Esophagus (tissue), 2 donors: ENCODE measurements around the gene BAAT. TPM values are rescaled to one million over a fixed set of nuclear protein-coding genes. Genes with fewer than 3 reads are reported as not detected.
"Not testable (repeated sequence)": the region's sequence is repeated elsewhere in the genome, so short reads cannot be mapped to it uniquely, and the experiment has no call there.

Experiments used
- H3K27ac ChIP-seq, 2 donors: one replicate each; pipeline ENCODE4 v1.5.1; 2013; ENCODE audit warnings: low read depth in 2 of 2, mild to moderate bottlenecking in 2 of 2, inconsistent platforms in 1 of 2, low read length in 1 of 2, moderate library complexity in 1 of 2
- H3K27me3 ChIP-seq, 2 donors: one replicate each; pipeline ENCODE4 v1.6.1; 2013; ENCODE audit warnings: low read length in 2 of 2, control low read depth in 1 of 2, mild to moderate bottlenecking in 1 of 2; ENCODE audit not compliant: insufficient read depth in 2 of 2, control insufficient read depth in 1 of 2
- H3K36me3 ChIP-seq, 2 donors: one replicate each; pipeline ENCODE4 v1.6.1; 2013; ENCODE audit warnings: low read length in 1 of 2; ENCODE audit not compliant: control insufficient read depth in 2 of 2, insufficient read depth in 2 of 2
- H3K4me1 ChIP-seq, 2 donors: one replicate each; pipeline ENCODE4 v1.6.1; 2013; ENCODE audit warnings: low read length in 1 of 2; ENCODE audit not compliant: control insufficient read depth in 2 of 2, insufficient read depth in 2 of 2
- H3K4me3 ChIP-seq, 2 donors: one replicate each; pipeline ENCODE4 v1.5.1; 2013; ENCODE audit warnings: low read length in 2 of 2, mild to moderate bottlenecking in 2 of 2, low read depth in 1 of 2, moderate library complexity in 1 of 2
- H3K9me3 ChIP-seq, 2 donors: one replicate each; pipeline ENCODE4 v1.6.1; 2013; ENCODE audit warnings: mild to moderate bottlenecking in 2 of 2, low read depth in 1 of 2, low read length in 1 of 2, moderate library complexity in 1 of 2; ENCODE audit not compliant: control insufficient read depth in 2 of 2, insufficient read depth in 1 of 2
- WGBS, 2 donors: extraction: QIAGEN DNeasy Blood & Tissue Kit; methylation state at CpG; one replicate each; pipeline ENCODE4 v1.1.7; 2013; 5-methylcytosine and 5-hydroxymethylcytosine counted together
- polyA plus RNA-seq, 2 donors: library from polyadenylated mRNA; stranded (reverse); fragments of 200-250 nt; gene quantifications; one replicate each; pipeline ENCODE4 v1.2.3, GENCODE V29; 2013
- donor health status: healthy with polysubstance abuse.
- donor health status: Bipolar disorder and iron deficiency.

BAAT gene
- polyA plus RNA-seq, 2 donors = 0.01 TPM; not detected in 1

GRCh38 chr9:101327422-101327909, 57.3 kb downstream of the BAAT start:
- not testable (repeated sequence) for H3K4me3 ChIP-seq, H3K36me3 ChIP-seq, H3K27me3 ChIP-seq, H3K4me1 ChIP-seq, H3K9me3 ChIP-seq, H3K27ac ChIP-seq
- 50 to 69% methylated on average over 3 of the region's 3 CpGs for WGBS, 2 donors

DNA sequence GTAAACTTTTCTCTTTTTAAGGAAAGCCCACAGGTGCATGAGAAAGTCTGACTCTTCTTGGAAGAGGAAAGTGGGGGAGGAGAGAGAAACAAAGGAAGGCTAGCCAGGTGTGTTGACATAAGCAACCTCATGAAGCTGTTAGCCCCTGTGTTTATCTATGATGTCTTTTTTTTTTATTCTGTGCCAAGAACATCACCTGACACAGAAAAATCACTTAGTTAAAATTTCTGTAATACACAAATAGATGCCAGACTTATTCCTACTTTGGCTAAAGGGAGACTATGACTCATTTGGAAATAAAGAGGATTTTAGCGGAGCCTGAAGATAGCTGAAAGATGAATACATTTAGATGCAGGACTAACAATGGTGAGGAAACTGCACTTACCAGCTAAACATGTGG, 58.3 kb downstream of the BAAT start:
- no peaks in the 10 kb centered on the region for H3K27me3 ChIP-seq
- H3K36me3 ChIP-seq = no peaks in the 10 kb centered on the region
- H3K4me1 ChIP-seq = no peaks in the 10 kb centered on the region
- 50 to 74% methylated on average over 1 of the region's 1 CpG for WGBS, 2 donors
- no peak overlapping the region for H3K4me3 ChIP-seq
- H3K9me3 ChIP-seq = no peaks in the 10 kb centered on the region
- no peak overlapping the region for H3K27ac ChIP-seq

GRCh38 chr9:101326035-101326434, 58.8 kb downstream of the BAAT start:
- Histone ChIP-seq H3K27ac (no peak overlapping the region), H3K9me3 (no peaks in the 10 kb centered on the region), H3K36me3 (no peaks in the 10 kb centered on the region), H3K4me3 (no peak overlapping the region), H3K27me3 (no peaks in the 10 kb centered on the region), H3K4me1 (no peaks in the 10 kb centered on the region)
- WGBS, 2 donors = 27 to 50% methylated on average over 1 of the region's 1 CpG

DNA sequence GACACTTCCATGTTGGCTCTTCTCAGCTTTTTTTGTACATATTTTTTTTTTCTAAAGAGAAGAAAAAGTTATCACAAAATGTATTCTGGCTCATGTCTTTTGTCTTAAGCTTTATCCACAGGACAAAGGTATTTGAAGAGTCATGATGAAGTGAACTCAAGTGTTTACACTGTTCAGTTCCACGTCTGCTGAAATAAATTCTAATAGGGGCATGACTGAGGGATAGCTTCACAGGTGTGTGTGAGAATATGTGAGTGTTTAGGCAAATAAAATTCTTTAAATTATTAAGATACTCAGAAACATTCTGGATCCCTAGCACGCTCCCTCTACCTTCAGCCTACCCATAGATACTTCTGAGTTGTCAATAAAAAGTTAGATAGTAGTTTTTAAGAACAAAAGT, 59.8 kb downstream of the BAAT start:
- no peak overlapping the region for H3K4me3 ChIP-seq
- no peaks in the 10 kb centered on the region for H3K4me1 ChIP-seq
- H3K36me3 ChIP-seq = no peaks in the 10 kb centered on the region
- no peaks in the 10 kb centered on the region for H3K27me3 ChIP-seq
- 53 to 63% methylated on average over 2 of the region's 2 CpGs for WGBS, 2 donors
- no peak overlapping the region for H3K27ac ChIP-seq
- H3K9me3 ChIP-seq = no peaks in the 10 kb centered on the region

- no peaks in the 10 kb centered on the region for H3K27me3 ChIP-seq
- H3K4me3 ChIP-seq = no peak overlapping the region
- H3K27ac ChIP-seq = no peak overlapping the region
- 67 to 79% methylated on average over 3 of the region's 3 CpGs for WGBS, 2 donors
- no peaks in the 10 kb centered on the region for H3K9me3 ChIP-seq
- no peaks in the 10 kb centered on the region for H3K4me1 ChIP-seq
- H3K36me3 ChIP-seq = no peaks in the 10 kb centered on the region
Measured at GRCh38 chr9:101324245-101324804, 60.5 kb downstream of the BAAT start.

DNA sequence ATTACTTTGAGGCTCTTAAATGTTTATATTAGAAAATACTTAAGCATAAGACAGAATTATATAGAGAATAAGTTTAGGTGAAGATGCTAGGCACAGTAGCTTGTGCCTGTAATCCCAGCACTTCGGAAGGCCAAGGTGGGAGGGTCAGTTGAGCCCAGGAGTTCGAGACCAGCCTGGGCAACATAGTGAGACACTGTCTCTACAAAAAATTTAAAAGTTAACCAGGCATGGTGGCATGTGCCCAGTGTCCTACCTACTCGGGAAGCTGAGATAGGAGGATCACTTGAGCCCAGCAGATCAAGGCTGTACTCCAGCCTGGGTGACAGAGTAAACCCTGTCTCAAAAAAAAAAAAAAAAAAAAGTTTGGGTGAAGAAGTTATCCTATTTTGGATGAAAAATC, 61.7 kb downstream of the BAAT start:
- H3K27ac ChIP-seq = no peak overlapping the region

DNA sequence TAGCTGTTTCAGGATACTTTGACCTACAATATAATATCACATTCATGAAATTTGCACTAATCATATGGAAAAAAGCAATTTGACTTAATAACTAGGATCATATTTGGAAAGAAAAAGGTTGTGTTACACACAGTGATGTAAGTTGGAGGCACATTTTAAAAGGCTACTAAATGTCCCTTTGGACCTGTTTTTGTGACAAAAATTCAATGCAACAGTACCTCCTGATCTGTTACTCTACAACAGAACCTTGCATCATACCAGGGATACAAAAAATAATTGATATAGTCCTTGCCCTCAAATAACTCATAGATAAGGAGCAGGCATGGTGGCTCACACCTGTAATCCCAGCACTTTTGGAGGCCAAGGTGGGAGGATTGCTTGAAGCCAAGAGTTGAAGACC, 67.1 kb downstream of the BAAT start:
- Histone ChIP-seq H3K27ac (no peak overlapping the region), H3K36me3 (no peaks in the 10 kb centered on the region), H3K4me1 (no peaks in the 10 kb centered on the region)

More for the DNA sequence above, 61.7 kb downstream of the BAAT start:
- WGBS, 2 donors = 84 to 89% methylated on average over 3 of the region's 3 CpGs
- Histone ChIP-seq H3K9me3 (no peaks in the 10 kb centered on the region), H3K27me3 (no peaks in the 10 kb centered on the region), H3K4me3 (no peak overlapping the region), H3K4me1 (no peaks in the 10 kb centered on the region), H3K36me3 (no peaks in the 10 kb centered on the region)

GRCh38 chr9:101315112-101315450, 69.7 kb downstream of the BAAT start:
- Histone ChIP-seq H3K9me3 (no peaks in the 10 kb centered on the region), H3K27me3 (no peaks in the 10 kb centered on the region), H3K4me1 (no peaks in the 10 kb centered on the region), H3K36me3 (no peaks in the 10 kb centered on the region), H3K27ac (no peak overlapping the region), H3K4me3 (no peak overlapping the region)
- 73 to 84% methylated on average over 2 of the region's 2 CpGs for WGBS, 2 donors

More for the DNA sequence above, 67.1 kb downstream of the BAAT start:
- Histone ChIP-seq H3K27me3 (no peaks in the 10 kb centered on the region), H3K9me3 (no peaks in the 10 kb centered on the region), H3K4me3 (no peak overlapping the region)

- H3K9me3 ChIP-seq = no peaks in the 10 kb centered on the region
- WGBS, 2 donors = 81 to 90% methylated on average over 8 of the region's 8 CpGs
Measured at GRCh38 chr9:101312661-101313060, 72.1 kb downstream of the BAAT start.

GRCh38 chr9:101311758-101312420, 72.9 kb downstream of the BAAT start:
- Histone ChIP-seq H3K4me3 (no peak overlapping the region), H3K36me3 (no peaks in the 10 kb centered on the region), H3K9me3 (no peaks in the 10 kb centered on the region), H3K4me1 (peaks cover 0 to 5% of the 10 kb centered on the region in 2 donors), H3K27me3 (no peaks in the 10 kb centered on the region), H3K27ac (no peak overlapping the region)
- 21 to 24% methylated on average over 4 of the region's 4 CpGs for WGBS, 2 donors

More at GRCh38 chr9:101312661-101313060, 72.1 kb downstream of the BAAT start:
- Histone ChIP-seq H3K27ac (no peak overlapping the region), H3K4me1 (peaks cover 0 to 3% of the 10 kb centered on the region in 2 donors), H3K4me3 (no peak overlapping the region), H3K27me3 (no peaks in the 10 kb centered on the region), H3K36me3 (no peaks in the 10 kb centered on the region)
